Right forelimb (tissue), 1 donor: ENCODE results near the gene SETD1A.

Experiments used
- DNase-seq: peaks from one replicate; pipeline ENCODE4 v3.0.0-alpha.2; 2018

The SETD1A gene

GRCh38 chr16:30983898-30984610, 26.5 kb downstream of the SETD1A start:
- no peak for DNase-seq

- DNase-seq: peak; percentile 93
Observed at GRCh38 chr16:30984669-30985400, 27.3 kb downstream of the SETD1A start, which contains the start of gene HSD3B7. HSD3B7 (plus strand) TSS chr16:30985207; CDS start chr16:30985659, 452 bp downstream.

GRCh38 chr16:30985401-30986128, 28.0 kb downstream of the SETD1A start:
- DNase-seq: peak; percentile 58

GRCh38 chr16:30986129-30986991, 28.8 kb downstream of the SETD1A start:
- DNase-seq: no peak

- no peak for DNase-seq
Observed at GRCh38 chr16:30987581-30988190, 30.1 kb downstream of the SETD1A start.

- no peak for DNase-seq
Observed at GRCh38 chr16:30989469-30990047, 32.0 kb downstream of the SETD1A start.

- DNase-seq: no peak
Observed at GRCh38 chr16:30990105-30990504, 32.6 kb downstream of the SETD1A start.

GRCh38 chr16:30991052-30991451, 33.5 kb downstream of the SETD1A start:
- no peak for DNase-seq

GRCh38 chr16:30992276-30992780, 34.8 kb downstream of the SETD1A start:
- no peak for DNase-seq

GRCh38 chr16:30992931-30993816, 35.6 kb downstream of the SETD1A start:
- DNase-seq: no peak

GRCh38 chr16:30995927-30996323, 38.4 kb downstream of the SETD1A start:
- DNase-seq: no peak

- peak; percentile 66 for DNase-seq
Observed at GRCh38 chr16:30996324-30996984, 38.9 kb downstream of the SETD1A start.

GRCh38 chr16:30996985-30997724, 39.6 kb downstream of the SETD1A start:
- DNase-seq: peak; percentile 77

- no peak for DNase-seq
Observed at GRCh38 chr16:30997725-30998711, 40.5 kb downstream of the SETD1A start.

- no peak for DNase-seq
Observed at GRCh38 chr16:30998852-30999761, 41.6 kb downstream of the SETD1A start.

- no peak for DNase-seq
Observed at GRCh38 chr16:31000671-31001382, 43.3 kb downstream of the SETD1A start.
